ENCODE measurements around the gene ATAD3C. TPM values are rescaled to one million over a fixed set of nuclear protein-coding genes. Genes with fewer than 3 reads are reported as not detected.

The ATAD3C gene
- total and polyA plus RNA-seq, 2 of the 4 experiments (the other 2 are of a cell fraction): not detected

- 90% methylated on average over 17 of the region's 19 CpGs; no CpG with 5 or more reads in 1 of the 2 experiments for WGBS, 2 experiments (ENCODE audit: extremely low coverage in 2 of 2, insufficient read length in 1 of 2)
- no peaks in the 10 kb centered on the region for H3K9me3 ChIP-seq (ENCODE audit: control insufficient read depth, insufficient read depth, low read length)
- no peak overlapping the region for H3K27ac ChIP-seq (ENCODE audit: insufficient read depth, low read length)
- H4K20me1 ChIP-seq (ENCODE audit: insufficient read depth, low read length): no peaks in the 10 kb centered on the region
- H3K9me1 ChIP-seq (ENCODE audit: insufficient read depth, low read length): no peaks in the 10 kb centered on the region
- ATAC-seq (ENCODE audit: low read depth) (no peak), DNase-seq (no peak)
- H2AK9ac ChIP-seq (replicated peaks; ENCODE audit: low read depth, low read length, poor library complexity): peak overlapping the region; percentile 23
- no peak overlapping the region for H3K4me3 ChIP-seq (ENCODE audit: insufficient read depth, low read depth, low read length)
- H3K4me2 ChIP-seq (ENCODE audit: low read depth, low read length): no peak overlapping the region
- POLR2A ChIA-PET (ENCODE audit: unreplicated experiment): no interaction called here
- no peak overlapping the region for H3K18ac ChIP-seq (ENCODE audit: low read depth, low read length)
- H2BK15ac ChIP-seq (ENCODE audit: low read depth, low read length): no peak overlapping the region
- H4K91ac ChIP-seq (ENCODE audit: insufficient read depth, low read depth, low read length): no peak overlapping the region
- no peaks in the 10 kb centered on the region for H3K36me3 ChIP-seq (ENCODE audit: control insufficient read depth, insufficient read depth, low read length)
- H2AK5ac ChIP-seq (ENCODE audit: low read depth, low read length): no peak overlapping the region; the same call in 1 of the 2 replicates
- intact Hi-C loops (cut with micrococcal nuclease): no loop called here
- TF ChIP-seq BHLHE40 (IDR thresholded peaks at IDR 0.05; ENCODE audit: low read depth, low read length) (no peak), MXI1 (IDR thresholded peaks at IDR 0.05; ENCODE audit: borderline replicate concordance, low read depth, low read length) (no peak), ELK1 (IDR thresholded peaks at IDR 0.05; ENCODE audit: borderline replicate concordance, low read depth, low read length) (no peak), NFE2L2 (IDR thresholded peaks at IDR 0.05; ENCODE audit: low read depth, low read length) (no peak), MAZ (IDR thresholded peaks at IDR 0.05; ENCODE audit: borderline replicate concordance, low read depth, low read length) (no peak), RAD21 (IDR thresholded peaks at IDR 0.05; ENCODE audit: low read length) (no peak), MAFK (IDR thresholded peaks at IDR 0.05; ENCODE audit: low read depth, low read length) (no peak), SMC3 (IDR thresholded peaks at IDR 0.05; ENCODE audit: low read depth, low read length) (no peak), CEBPB (IDR thresholded peaks at IDR 0.05; ENCODE audit: low read depth, low read length) (no peak), RCOR1 (IDR thresholded peaks at IDR 0.05; ENCODE audit: insufficient replicate concordance, low read length) (no peak), FOS (IDR thresholded peaks at IDR 0.05; ENCODE audit: low read depth, low read length) (no peak), RFX5 (IDR thresholded peaks at IDR 0.05; ENCODE audit: low read depth, low read length) (no peak), CTCF (conservative IDR thresholded peaks at IDR 0.05; ENCODE audit: low read depth, low read length) (no peak), CHD1 (IDR thresholded peaks at IDR 0.05; ENCODE audit: low read depth, low read length) (no peak), USF2 (IDR thresholded peaks at IDR 0.05; ENCODE audit: low read depth, low read length) (no peak), POLR2A (IDR thresholded peaks at IDR 0.05; ENCODE audit: low read depth, low read length) (no peak)
- dilution Hi-C loops (cut with HindIII; ENCODE audit: low sequenced_read_pairs, unreplicated experiment): no loop called here
- peaks cover 16% of the 10 kb centered on the region for H3K4me1 ChIP-seq (ENCODE audit: control insufficient read depth, insufficient read depth, low read length)
- no TSS peak for BruUV-seq (replicated peaks)
- CTCF ChIA-PET: no interaction called here
- peak overlapping the region; percentile 18 for H2AFZ ChIP-seq (replicated peaks; ENCODE audit: low read length, poor library complexity)
- no peak overlapping the region for H4K8ac ChIP-seq (ENCODE audit: low read depth in 2 of 2, low read length in 2 of 2)
- no peak overlapping the region for H3K56ac ChIP-seq (ENCODE audit: extremely low read depth, insufficient read depth, low read length)
- H4K5ac ChIP-seq (ENCODE audit: low read depth, low read length): no peak overlapping the region
- H3K27me3 ChIP-seq (ENCODE audit: control insufficient read depth, insufficient read depth, low read length): no peaks in the 10 kb centered on the region
- no peak overlapping the region for H3K9ac ChIP-seq (ENCODE audit: low read depth, low read length)
- 0 out of 2 replicates have a peak overlapping the region, but pooled peaks have one; percentile 5 for H2BK20ac ChIP-seq (ENCODE audit: low read depth, low read length)
- in situ Hi-C loops (cut with MboI; ENCODE audit: low sequenced_read_pairs): no loop called here
- H3K79me1 ChIP-seq (ENCODE audit: low read depth in 1 of 2, low read length in 2 of 2): no peaks in the 10 kb centered on the region
- no peak overlapping the region for H3K14ac ChIP-seq (replicated peaks; ENCODE audit: low read depth, low read length)
- H3K4ac ChIP-seq (ENCODE audit: low read depth, low read length): no peak overlapping the region
- no peak overlapping the region for H2BK5ac ChIP-seq (ENCODE audit: low read depth, low read length, poor library complexity, severe bottlenecking)
- no peak overlapping the region for H3K23ac ChIP-seq (ENCODE audit: low read depth, low read length)
- no peak overlapping the region for H2BK120ac ChIP-seq (ENCODE audit: low read depth, low read length)
Measured at GRCh38 chr1:1428174-1428573, 21.3 kb upstream of the ATAD3C start.
